GM23338 (cell line): Measurements from ENCODE around the gene LLGL2. TPM values are rescaled to one million over a fixed set of nuclear protein-coding genes. Genes with fewer than 3 reads are reported as not detected.

ENCODE experiments used
- ATAC-seq: fragments of 200-7000 bp; cut with Tn5 transposase; 3 replicates; pipeline ENCODE4 v1.9.1; 2020
- DNase-seq: peaks from one replicate; pipeline ENCODE4 v3.0.0-alpha.2; 2015; ENCODE audit warnings: low spot score
- H2AFZ ChIP-seq: fragments of 200-600 bp; sonication (generic); 2 replicates; pipeline ENCODE4 v1.8.0; 2016; ENCODE audit warnings: antibody characterized with exemption, mild to moderate bottlenecking, moderate library complexity
- H3F3A ChIP-seq: fragments of 200-600 bp; sonication (generic); replicated peaks from 2 replicates; pipeline ENCODE4 v1.8.0; 2017; ENCODE audit warnings: antibody characterized with exemption, mixed run types, low read depth
- H3K27ac ChIP-seq: fragments of 200-600 bp; sonication (generic); 2 replicates; pipeline ENCODE4 v1.6.1; 2016; ENCODE audit warnings: low read depth
- H3K27me3 ChIP-seq: fragments of 200-600 bp; sonication (generic); 2 replicates; pipeline ENCODE4 v1.8.0; 2016; ENCODE audit warnings: mild to moderate bottlenecking, mixed run types, moderate library complexity; ENCODE audit not compliant: insufficient read depth
- H3K36me3 ChIP-seq: fragments of 200-600 bp; sonication (generic); 2 replicates; pipeline ENCODE4 v1.8.0; 2016; ENCODE audit warnings: mild to moderate bottlenecking; ENCODE audit not compliant: insufficient read depth
- H3K4me1 ChIP-seq: fragments of 200-600 bp; sonication (generic); 2 replicates; pipeline ENCODE4 v1.8.0; 2016; ENCODE audit warnings: mild to moderate bottlenecking, moderate library complexity; ENCODE audit not compliant: insufficient read depth
- H3K4me2 ChIP-seq: fragments of 200-600 bp; sonication (generic); 2 replicates; pipeline ENCODE4 v1.7.1; 2017; ENCODE audit warnings: mixed run types
- H3K4me3 ChIP-seq: fragments of 200-600 bp; sonication (generic); 2 replicates; pipeline ENCODE4 v1.6.1; 2016; ENCODE audit warnings: mixed run types
- H3K79me2 ChIP-seq: fragments of 200-600 bp; sonication (generic); replicated peaks from 2 replicates; pipeline ENCODE4 v1.8.0; 2017; ENCODE audit warnings: mild to moderate bottlenecking; ENCODE audit not compliant: insufficient read depth
- H3K9me2 ChIP-seq: fragments of 200-600 bp; sonication (generic); 2 replicates; pipeline ENCODE4 v1.8.0; 2017; ENCODE audit not compliant: insufficient read depth
- H4K20me1 ChIP-seq: fragments of 200-600 bp; sonication (generic); replicated peaks from 2 replicates; pipeline ENCODE4 v1.8.0; 2017; ENCODE audit warnings: mild to moderate bottlenecking; ENCODE audit not compliant: insufficient read depth
- H3K27ac Mint-ChIP-seq: 2 replicates; pipeline ENCODE4 v1.8.0; 2020; ENCODE audit warnings: inconsistent platforms, mild to moderate bottlenecking, moderate library complexity, mixed read lengths
- H3K27me3 Mint-ChIP-seq: 3 replicates; pipeline ENCODE4 v1.8.0; 2022; ENCODE audit warnings: low read depth, mild to moderate bottlenecking, moderate library complexity, mixed read lengths, inconsistent platforms; ENCODE audit not compliant: insufficient read depth, poor library complexity
- H3K36me3 Mint-ChIP-seq: 3 replicates; pipeline ENCODE4 v1.8.0; 2021; ENCODE audit warnings: low read depth, mild to moderate bottlenecking, inconsistent platforms, moderate library complexity, mixed read lengths
- H3K4me1 Mint-ChIP-seq: 3 replicates; pipeline ENCODE4 v1.8.0; 2020; ENCODE audit warnings: mild to moderate bottlenecking, inconsistent platforms, mixed read lengths
- H3K4me3 Mint-ChIP-seq: 3 replicates; pipeline ENCODE4 v1.8.0; 2021; ENCODE audit warnings: moderate library complexity, mild to moderate bottlenecking, inconsistent platforms, mixed read lengths
- H3K9me3 Mint-ChIP-seq: 3 replicates; pipeline ENCODE4 v1.8.0; 2020; ENCODE audit warnings: moderate library complexity, mild to moderate bottlenecking, inconsistent platforms, mixed read lengths
- CREB1 ChIP-seq: fragments of 250-450 bp; sonication (Bioruptor Pico); IDR thresholded peaks from 2 replicates; pipeline ENCODE4 v1.5.0; 2020; ENCODE audit warnings: low read depth, mild to moderate bottlenecking, moderate library complexity
- CTCF ChIP-seq, 2 experiments: fragments of 200-600 bp in 1 of 2; sonication (generic) in 1 of 2; conservative IDR thresholded peaks; 2 replicates each; pipeline versions ENCODE4 v1.5.1 to v1.6.1; 2016 to 2017; ENCODE audit warnings: antibody characterized with exemption in 2 of 2, low read depth in 2 of 2, mild to moderate bottlenecking in 2 of 2, moderate library complexity in 1 of 2
- EZH2 ChIP-seq: fragments of 200-600 bp; sonication (generic); IDR thresholded peaks from one replicate; pipeline ENCODE4 v1.8.0; 2017; ENCODE audit warnings: antibody characterized with exemption, mild to moderate bottlenecking, low read depth; ENCODE audit not compliant: unreplicated experiment
- EZH2phosphoT487 ChIP-seq: fragments of 200-600 bp; sonication (generic); IDR thresholded peaks from one replicate; pipeline ENCODE4 v1.8.1; 2018; ENCODE audit warnings: antibody characterized with exemption; ENCODE audit not compliant: unreplicated experiment
- JUNB ChIP-seq: IDR thresholded peaks from one replicate; pipeline ENCODE4 v1.6.1; 2016; ENCODE audit warnings: antibody characterized with exemption; ENCODE audit not compliant: unreplicated experiment
- POLR2AphosphoS5 ChIP-seq: IDR thresholded peaks from 2 replicates; pipeline ENCODE4 v1.6.1; 2016; ENCODE audit warnings: antibody characterized with exemption, low read depth
- REST ChIP-seq: IDR thresholded peaks from one replicate; pipeline ENCODE4 v1.6.1; 2018; ENCODE audit warnings: antibody characterized with exemption; ENCODE audit not compliant: unreplicated experiment
- ZNF114 ChIP-seq: fragments of 250-450 bp; sonication (Bioruptor Pico); IDR thresholded peaks from 2 replicates; pipeline ENCODE4 v1.5.0; 2020; ENCODE audit warnings: mild to moderate bottlenecking, moderate library complexity
- ZNF331 ChIP-seq: fragments of 250-450 bp; sonication (Bioruptor Pico); IDR thresholded peaks from 2 replicates; pipeline ENCODE4 v1.5.0; 2020; ENCODE audit warnings: low read depth, mild to moderate bottlenecking, moderate library complexity
- polyA plus RNA-seq: library from polyadenylated mRNA; unstranded; fragments of >200 nt; fragmentation: Nextera tagmentation; extraction: Ambion mirVana; gene quantifications from 2 replicates; pipeline ENCODE4 v1.2.1, GENCODE V29; 2016
- total RNA-seq: library from RNA; depleted of rRNA; stranded (reverse); fragments of >200 nt; shearing (Covaris generic); gene quantifications from 2 replicates; pipeline ENCODE4 v1.2.3, GENCODE V29; 2014
- TF ChIP-seq, protein P1 (sequence below): IDR thresholded peaks from 2 replicates; pipeline ENCODE4 v1.6.1; 2016; ENCODE audit warnings: antibody characterized with exemption

LLGL2 gene
- total and polyA plus RNA-seq, 2 experiments from 2014 or later = 62.5 to 78.5 TPM

DNA sequence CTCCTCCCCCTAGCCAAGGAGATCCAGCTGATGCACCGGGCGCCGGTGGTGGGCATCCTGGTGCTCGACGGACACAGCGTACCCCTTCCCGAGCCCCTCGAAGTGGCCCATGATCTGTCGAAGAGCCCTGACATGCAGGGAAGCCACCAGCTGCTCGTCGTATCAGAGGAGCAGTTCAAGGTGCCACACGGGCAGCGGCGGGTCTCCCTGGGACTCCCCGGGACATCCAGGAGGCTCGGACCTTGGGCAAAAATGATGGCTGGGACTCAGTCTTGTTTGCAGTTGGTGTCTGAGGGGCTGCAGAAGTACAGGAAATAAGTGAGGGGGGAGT lies 46.4 kb downstream of the LLGL2 start:
- no peaks in the 10 kb centered on the region for H3K4me1 ChIP-seq
- no peak overlapping the region for H3K4me2 ChIP-seq
- no peak overlapping the region for H3K4me3 ChIP-seq
- H3K27me3 Mint-ChIP-seq = peaks cover 1% of the 10 kb centered on the region
- no peaks in the 10 kb centered on the region for H4K20me1 ChIP-seq
- no peak for ATAC-seq
- no peak overlapping the region for H3K4me3 Mint-ChIP-seq
- no peak for DNase-seq
- no peak overlapping the region for H2AFZ ChIP-seq
- H3K9me2 ChIP-seq = no peaks in the 10 kb centered on the region
- H3K27me3 ChIP-seq = no peaks in the 10 kb centered on the region
- no peaks in the 10 kb centered on the region for H3K36me3 ChIP-seq
- TF ChIP-seq REST (no peak), ZNF331 (CRISPR knock-in tag) (no peak), CTCF (conservative IDR thresholded peaks at IDR 0.05; ENCODE audit: low read depth in 2 of 2) (no peak), ZNF114 (CRISPR knock-in tag) (no peak), POLR2AphosphoS5 (no peak), EZH2phosphoT487 (no peak), JUNB (no peak), CREB1 (no peak), EZH2 (no peak)
- TF ChIP-seq, protein P1, sequence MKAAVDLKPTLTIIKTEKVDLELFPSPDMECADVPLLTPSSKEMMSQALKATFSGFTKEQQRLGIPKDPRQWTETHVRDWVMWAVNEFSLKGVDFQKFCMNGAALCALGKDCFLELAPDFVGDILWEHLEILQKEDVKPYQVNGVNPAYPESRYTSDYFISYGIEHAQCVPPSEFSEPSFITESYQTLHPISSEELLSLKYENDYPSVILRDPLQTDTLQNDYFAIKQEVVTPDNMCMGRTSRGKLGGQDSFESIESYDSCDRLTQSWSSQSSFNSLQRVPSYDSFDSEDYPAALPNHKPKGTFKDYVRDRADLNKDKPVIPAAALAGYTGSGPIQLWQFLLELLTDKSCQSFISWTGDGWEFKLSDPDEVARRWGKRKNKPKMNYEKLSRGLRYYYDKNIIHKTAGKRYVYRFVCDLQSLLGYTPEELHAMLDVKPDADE = no peak
- H3K27ac ChIP-seq = no peak overlapping the region
- no peaks in the 10 kb centered on the region for H3F3A ChIP-seq
- peaks cover 3% of the 10 kb centered on the region; the same call in 1 of the 3 replicates for H3K36me3 Mint-ChIP-seq
- no peaks in the 10 kb centered on the region; the same call in 2 of the 3 replicates for H3K4me1 Mint-ChIP-seq
- H3K9me3 Mint-ChIP-seq = no peaks in the 10 kb centered on the region
- no peak overlapping the region for H3K27ac Mint-ChIP-seq
- H3K79me2 ChIP-seq = no peaks in the 10 kb centered on the region
